ENCODE data around the gene RPRML.
"Not testable (repeated sequence)": the region's sequence is repeated elsewhere in the genome, so short reads cannot be mapped to it uniquely, and the experiment has no call there.

The RPRML gene

DNA sequence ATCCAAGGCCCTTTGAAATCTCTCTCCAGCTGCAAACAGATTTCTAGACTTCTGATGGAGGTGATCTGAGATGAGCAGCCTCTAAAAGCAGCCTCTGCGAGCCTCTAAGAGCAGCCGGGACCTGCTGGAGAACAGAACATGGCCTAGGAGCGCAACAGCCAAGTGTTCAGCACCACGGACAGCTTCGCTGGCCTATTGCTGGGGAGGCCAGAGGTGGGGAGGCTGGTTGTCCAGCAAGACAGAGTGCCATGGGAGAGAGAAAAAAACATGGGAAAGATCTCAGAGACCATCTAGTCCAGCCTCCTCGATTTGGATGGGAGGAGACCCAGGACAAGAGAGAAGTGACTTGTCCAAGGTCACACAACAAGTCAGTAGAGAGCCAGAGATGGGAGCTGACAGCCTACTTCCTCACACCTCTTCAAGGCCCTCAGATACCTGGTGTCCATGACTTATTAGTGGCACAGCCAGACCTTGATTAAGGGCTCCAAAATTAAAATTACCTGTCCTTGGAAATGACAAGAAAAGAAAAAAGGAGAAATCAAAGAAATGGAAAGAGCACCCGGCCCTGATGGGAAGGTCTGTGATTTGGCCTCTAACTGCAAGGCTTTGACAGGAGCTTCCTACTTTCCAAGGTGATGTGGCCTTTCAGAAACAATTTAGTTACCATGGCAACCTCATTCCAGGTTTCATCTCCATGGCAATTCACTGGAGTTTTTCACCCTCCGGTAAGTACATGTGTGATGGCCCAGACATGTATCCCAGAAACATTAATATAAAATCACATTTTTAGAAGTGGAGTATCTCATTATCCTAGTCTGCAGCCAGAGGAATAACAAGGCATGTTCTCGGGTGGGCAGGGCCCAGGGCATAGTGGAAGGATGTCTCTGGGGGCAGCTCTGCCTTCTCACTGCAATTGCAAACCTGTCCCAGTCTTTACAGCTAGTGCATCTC is 14.5 kb downstream of the RPRML start:
- no peak for TF ChIP-seq ZNF274 (IDR thresholded peaks at IDR 0.05; ENCODE audit: low read depth, low read length)
- no peak overlapping the region for H3K4me3 ChIP-seq (ENCODE audit: low read length)

DNA sequence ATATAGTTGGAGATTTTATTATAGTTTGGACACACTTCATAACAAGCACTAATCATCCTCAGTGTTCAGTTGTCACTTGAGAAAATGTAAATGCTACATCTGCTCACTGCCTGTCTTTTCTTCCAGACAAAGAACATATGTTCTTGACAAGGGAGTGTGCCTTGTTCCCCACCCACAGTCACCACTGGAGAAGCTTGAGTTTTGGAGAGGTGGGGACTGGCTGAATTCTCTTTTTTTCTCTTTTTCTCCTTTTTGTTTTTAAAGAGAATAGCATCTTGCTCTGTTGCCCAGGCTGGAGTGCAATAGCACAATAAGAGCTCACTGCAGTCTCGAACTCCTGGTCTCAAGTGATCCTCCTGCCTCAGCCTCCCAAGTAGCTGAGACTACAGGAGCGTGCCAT is 15.5 kb downstream of the RPRML start:
- H3K4me3 ChIP-seq (ENCODE audit: low read length) = no peak overlapping the region
- no peak for TF ChIP-seq ZNF274 (IDR thresholded peaks at IDR 0.05; ENCODE audit: low read depth, low read length)

DNA sequence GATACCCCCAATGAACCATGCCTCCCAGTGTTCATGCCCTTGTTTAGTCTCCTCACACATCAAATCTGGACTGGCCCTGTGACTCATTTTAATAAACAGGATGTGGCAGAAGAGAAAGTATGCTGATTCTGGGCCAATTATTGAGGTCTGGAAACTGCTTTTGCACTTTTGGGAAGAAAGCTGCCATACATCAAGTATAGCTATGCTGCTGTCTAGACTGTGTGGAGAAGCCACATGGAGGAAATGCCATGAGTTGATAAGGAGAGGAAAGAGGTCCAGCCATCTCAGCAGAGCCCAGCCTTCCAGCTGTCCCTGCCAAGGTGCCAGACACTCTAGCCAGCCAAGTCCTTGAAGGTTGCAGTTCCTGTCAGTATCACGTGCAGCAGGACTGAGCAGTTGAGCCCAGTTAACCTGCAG is 16.7 kb downstream of the RPRML start:
- no peak for TF ChIP-seq ZNF274 (IDR thresholded peaks at IDR 0.05; ENCODE audit: low read depth, low read length)
- no peak overlapping the region for H3K4me3 ChIP-seq (ENCODE audit: low read length)

DNA sequence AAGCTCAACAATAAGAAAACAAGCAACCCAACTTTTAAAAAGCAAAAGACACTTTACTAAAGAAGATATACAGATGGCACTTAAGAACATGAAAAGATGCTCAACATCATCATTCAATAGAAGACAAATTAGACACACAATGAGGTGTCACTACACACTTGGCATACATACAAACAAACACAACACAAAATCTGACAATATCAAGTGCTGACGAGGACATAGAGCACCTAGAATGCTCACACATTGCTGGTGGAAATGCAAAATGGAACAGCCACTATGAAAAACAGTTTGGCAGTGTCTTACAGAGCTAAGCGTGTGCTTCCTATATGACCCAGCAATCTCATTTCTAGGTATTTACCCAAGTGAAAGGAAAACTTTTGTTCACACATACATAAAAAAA is 18.9 kb downstream of the RPRML start:
- no peak overlapping the region for H3K4me3 ChIP-seq (ENCODE audit: low read length)
- TF ChIP-seq ZNF274 (IDR thresholded peaks at IDR 0.05; ENCODE audit: low read depth, low read length) = no peak

- TF ChIP-seq ZNF274 (IDR thresholded peaks at IDR 0.05; ENCODE audit: low read depth, low read length) = no peak
Observed at GRCh38 chr17:46958041-46958591, 20.9 kb downstream of the RPRML start.

GRCh38 chr17:46953191-46953590 is 25.9 kb downstream of the RPRML start:
- H3K4me3 ChIP-seq (ENCODE audit: low read length) = not testable (repeated sequence)

More at GRCh38 chr17:46958041-46958591, 20.9 kb downstream of the RPRML start:
- H3K4me3 ChIP-seq (ENCODE audit: low read length) = no peak overlapping the region

DNA sequence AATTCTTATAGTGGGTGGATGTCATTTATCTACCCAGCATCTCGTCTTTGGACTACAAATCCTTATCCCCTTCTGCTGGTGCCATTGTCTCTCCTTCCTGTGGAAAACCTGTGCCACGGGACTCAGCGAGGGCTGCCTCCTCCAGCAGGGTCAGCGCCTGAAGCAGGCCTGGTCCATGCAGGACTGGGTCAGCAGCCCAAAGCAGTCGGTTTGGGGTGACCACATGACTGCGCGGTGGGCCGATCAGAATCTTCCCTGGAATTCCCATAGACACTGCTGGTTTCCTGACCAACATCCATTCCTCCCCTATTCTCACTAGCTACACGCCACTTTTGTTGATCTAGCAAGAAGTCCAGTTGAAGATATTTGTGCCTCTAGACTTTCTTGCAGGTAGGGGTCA is 26.9 kb downstream of the RPRML start:
- no peak for TF ChIP-seq ZNF274 (IDR thresholded peaks at IDR 0.05; ENCODE audit: low read depth, low read length)
- no peak overlapping the region for H3K4me3 ChIP-seq (ENCODE audit: low read length)

- no peak overlapping the region for H3K4me3 ChIP-seq (ENCODE audit: low read length)
- TF ChIP-seq ZNF274 (IDR thresholded peaks at IDR 0.05; ENCODE audit: low read depth, low read length) = no peak
Observed at GRCh38 chr17:46951706-46952105, 27.3 kb downstream of the RPRML start.

- TF ChIP-seq ZNF274 (IDR thresholded peaks at IDR 0.05; ENCODE audit: low read depth, low read length) = no peak
- no peak overlapping the region for H3K4me3 ChIP-seq (ENCODE audit: low read length)
Observed at GRCh38 chr17:46950997-46951621, 27.9 kb downstream of the RPRML start.

DNA sequence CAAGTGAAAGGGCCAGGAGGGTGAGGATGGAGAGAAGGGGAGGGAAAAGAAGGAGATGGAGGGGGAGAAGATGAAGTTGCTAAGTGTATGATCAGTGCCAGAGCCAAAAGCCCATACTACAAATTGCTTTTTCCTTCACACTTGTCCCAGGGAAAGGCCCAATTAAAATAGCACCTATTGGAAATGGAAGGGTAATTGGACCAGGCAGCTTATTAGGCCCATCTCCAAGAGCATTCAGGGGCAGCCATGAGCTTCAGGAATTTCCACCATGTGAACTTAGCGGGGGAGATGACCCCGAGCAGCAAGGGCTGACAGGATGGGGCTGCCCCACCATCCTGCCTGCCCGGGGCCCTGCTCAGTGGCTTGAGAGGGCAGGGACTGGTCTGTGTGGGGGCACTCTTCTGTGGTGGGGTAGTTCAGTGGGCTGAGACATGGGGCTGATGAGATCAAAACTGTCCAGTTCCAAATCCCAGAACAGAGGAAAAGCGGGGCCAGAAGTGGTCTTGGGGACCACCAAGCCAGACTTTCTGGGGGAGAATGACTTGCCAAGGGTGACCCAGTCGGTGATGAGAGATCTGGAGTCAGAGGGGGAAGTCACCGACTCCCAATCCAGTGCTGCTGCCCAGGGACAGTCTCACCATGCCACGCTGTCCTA is 28.6 kb downstream of the RPRML start:
- no peak overlapping the region for H3K4me3 ChIP-seq (ENCODE audit: low read length)
- no peak for TF ChIP-seq ZNF274 (IDR thresholded peaks at IDR 0.05; ENCODE audit: low read depth, low read length)

DNA sequence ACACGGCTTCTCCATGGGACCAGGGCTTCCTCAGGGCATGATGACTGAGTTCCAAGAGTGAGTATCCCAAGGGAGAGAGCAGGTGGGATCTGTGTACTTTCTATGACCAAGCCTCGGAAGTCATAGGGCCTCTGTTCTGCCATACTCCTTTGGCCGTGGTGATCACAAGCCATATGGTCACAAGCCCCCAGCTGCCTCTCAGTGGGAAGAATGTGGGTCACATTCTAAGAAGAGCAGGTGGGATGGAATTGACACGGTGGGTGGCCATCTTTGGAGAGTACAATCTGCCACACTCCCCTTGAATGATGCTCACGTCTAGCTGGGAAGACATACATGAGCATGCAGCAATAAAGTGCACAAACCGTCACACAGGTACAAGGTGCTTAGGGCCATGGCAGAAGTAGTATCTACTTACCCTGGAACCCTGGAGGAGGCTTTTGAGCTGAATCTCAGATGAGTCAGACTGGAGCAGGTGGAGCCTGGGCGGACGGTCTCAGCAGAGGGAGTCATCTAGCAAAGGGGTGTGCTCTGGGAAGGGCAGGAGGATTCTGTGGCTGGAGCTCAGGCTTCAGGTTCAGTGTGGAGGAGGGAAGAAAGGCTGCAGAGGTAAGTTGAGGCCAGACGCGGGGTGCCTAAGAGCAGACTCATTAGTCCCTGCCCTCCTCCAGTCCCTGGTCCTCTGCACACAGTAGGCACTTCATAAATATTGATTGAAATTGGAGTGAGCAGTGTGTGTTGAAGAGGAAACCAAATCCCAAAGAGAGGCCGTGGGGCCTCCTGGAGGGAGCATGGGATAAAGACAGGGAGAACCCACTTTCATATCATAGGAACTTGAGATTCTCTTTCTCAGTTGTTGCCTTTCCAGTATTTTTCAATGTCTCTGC is 29.5 kb downstream of the RPRML start:
- no peak for TF ChIP-seq ZNF274 (IDR thresholded peaks at IDR 0.05; ENCODE audit: low read depth, low read length)
- no peak overlapping the region for H3K4me3 ChIP-seq (ENCODE audit: low read length)

DNA sequence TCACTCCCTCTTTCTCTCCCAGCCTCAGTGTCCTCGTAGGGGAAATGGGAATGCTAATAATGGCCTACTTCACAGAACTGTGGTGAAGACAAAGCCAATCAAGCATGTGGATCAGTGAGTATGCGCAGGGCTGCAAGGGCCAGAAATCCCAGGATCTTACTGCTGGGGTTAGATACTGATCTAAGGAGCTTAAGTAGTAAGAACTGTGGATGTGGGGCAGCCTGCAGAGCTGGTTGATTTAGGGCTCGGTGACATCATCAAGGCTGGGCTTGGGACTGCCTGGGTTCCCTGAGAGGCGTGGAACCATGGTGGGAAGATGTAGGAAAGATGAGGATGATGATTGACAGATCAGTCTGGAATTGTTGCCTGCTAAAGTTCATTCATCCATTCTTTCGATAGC is 30.5 kb downstream of the RPRML start:
- H3K4me3 ChIP-seq (ENCODE audit: low read length) = no peak overlapping the region
- no peak for TF ChIP-seq ZNF274 (IDR thresholded peaks at IDR 0.05; ENCODE audit: low read depth, low read length)

DNA sequence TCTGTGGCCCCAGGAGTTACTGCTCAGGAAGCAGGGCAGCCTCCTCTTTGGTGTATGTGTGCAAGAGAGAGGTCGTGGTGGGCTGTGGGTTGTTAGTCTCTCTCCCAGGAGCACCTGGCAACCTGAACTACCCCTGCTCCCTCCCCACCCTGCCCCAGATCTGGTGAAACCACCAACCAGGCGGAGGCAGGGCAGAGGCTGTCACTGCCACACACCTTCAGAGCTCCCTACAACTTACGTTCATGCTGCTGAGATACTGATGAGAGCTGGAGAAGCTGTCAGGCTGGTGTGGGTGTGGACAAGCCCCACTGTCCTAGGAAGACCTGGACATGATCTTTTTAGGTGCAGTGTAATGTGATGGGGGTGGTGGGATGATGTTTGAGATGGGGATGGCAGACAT is 31.8 kb downstream of the RPRML start:
- no peak overlapping the region for H3K4me3 ChIP-seq (ENCODE audit: low read length)
- TF ChIP-seq ZNF274 (IDR thresholded peaks at IDR 0.05; ENCODE audit: low read depth, low read length) = no peak

DNA sequence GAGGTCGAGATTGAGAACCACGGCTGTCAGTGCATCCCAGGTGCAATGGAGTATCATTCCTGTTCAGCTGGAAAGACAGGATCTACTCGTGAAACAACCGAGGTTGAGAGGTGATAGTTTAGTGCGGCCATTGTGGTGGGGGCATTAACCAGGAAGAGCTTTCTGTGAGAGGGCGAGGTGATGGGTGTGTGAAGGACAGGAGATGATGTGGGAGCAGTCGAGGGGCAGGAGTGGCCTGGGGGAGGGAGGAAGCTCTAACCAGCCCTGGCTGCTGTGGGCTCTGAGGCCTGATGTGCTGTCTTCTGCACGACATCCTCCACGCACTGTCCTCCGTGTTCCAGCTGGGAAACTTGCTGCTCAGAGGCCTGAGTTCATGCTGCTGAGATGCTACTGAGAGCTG is 34.1 kb downstream of the RPRML start:
- no peak for TF ChIP-seq ZNF274 (IDR thresholded peaks at IDR 0.05; ENCODE audit: low read depth, low read length)
- H3K4me3 ChIP-seq (ENCODE audit: low read length) = no peak overlapping the region

Data from GM08714 (cell line).